Lung (tissue), 12 donors: ENCODE measurements around the gene GNA12. TPM values are rescaled to one million over a fixed set of nuclear protein-coding genes. Genes with fewer than 3 reads are reported as not detected.

ENCODE experiments used
- ATAC-seq: fragments of 200-7000 bp; cut with Tn5 transposase; one replicate; pipeline ENCODE4 v1.9.1; 2020; ENCODE audit warnings: moderate number of reproducible peaks; ENCODE audit not compliant: insufficient read depth, low FRiP score
- DNase-seq, 3 donors: peaks; one replicate each; pipeline ENCODE4 v3.0.0-alpha.2; 2013 to 2017
- H3K27ac ChIP-seq, 2 donors: one replicate each; pipeline ENCODE4 v1.5.1; 2013; ENCODE audit warnings: mild to moderate bottlenecking in 2 of 2, moderate library complexity in 2 of 2, control low read depth in 1 of 2, inconsistent platforms in 1 of 2, low read depth in 1 of 2, low read length in 1 of 2
- H3K27me3 ChIP-seq, 3 donors: one replicate each; pipeline ENCODE4 v1.5.1; 2013; ENCODE audit warnings: low read length in 2 of 3; ENCODE audit not compliant: control insufficient read depth in 3 of 3, insufficient read depth in 3 of 3
- H3K36me3 ChIP-seq, 4 donors: one replicate each; pipeline ENCODE4 v1.5.1; 2013; ENCODE audit warnings: low read length in 4 of 4, mild to moderate bottlenecking in 1 of 4, moderate library complexity in 1 of 4; ENCODE audit not compliant: control insufficient read depth in 4 of 4, insufficient read depth in 4 of 4
- H3K4me1 ChIP-seq, 5 donors: one replicate each; pipeline ENCODE4 v1.5.1; 2013; ENCODE audit warnings: low read length in 5 of 5, mild to moderate bottlenecking in 2 of 5, moderate library complexity in 1 of 5; ENCODE audit not compliant: control insufficient read depth in 5 of 5, insufficient read depth in 5 of 5
- H3K4me3 ChIP-seq: one replicate; pipeline ENCODE4 v1.5.1; 2013; ENCODE audit warnings: mild to moderate bottlenecking, control low read depth, moderate library complexity
- H3K9ac ChIP-seq, 2 donors: one replicate each; pipeline ENCODE4 v1.5.1; 2013; ENCODE audit warnings: low read length in 2 of 2, control low read depth in 1 of 2; ENCODE audit not compliant: insufficient read depth in 1 of 2
- H3K9me3 ChIP-seq, 4 donors: one replicate each; pipeline ENCODE4 v1.5.1; 2013; ENCODE audit warnings: low read length in 3 of 4, mild to moderate bottlenecking in 1 of 4, moderate library complexity in 1 of 4; ENCODE audit not compliant: control insufficient read depth in 4 of 4, insufficient read depth in 3 of 4
- CTCF ChIP-seq: IDR thresholded peaks from 2 replicates; pipeline ENCODE4 v1.5.1; 2012; ENCODE audit warnings: mild to moderate bottlenecking; ENCODE audit errors: control extremely low read depth, extremely low read depth
- WGBS, 2 donors: extraction: QIAGEN DNeasy Blood & Tissue Kit; methylation state at CpG; one replicate each; pipeline ENCODE4 v1.1.7; 2013; 5-methylcytosine and 5-hydroxymethylcytosine counted together
- polyA plus RNA-seq, 2 donors: library from polyadenylated mRNA; stranded (reverse); fragments of 200-250 nt; gene quantifications; one replicate each; pipeline ENCODE4 v1.2.1, GENCODE V29; 2013
- total RNA-seq, 2 donors: library from RNA; depleted of rRNA in 1 of 2; stranded (reverse); fragments of >200 nt in 1 of 2; gene quantifications; one replicate each; pipeline ENCODE4 v1.2.1, GENCODE V29; 2014 to 2021
- donor health status: control.
- donor health status: control.
- donor health status: Bipolar disorder and iron deficiency.
- donor health status: healthy.
- donor health status: DM: yes; HTN: yes; CAD: no.

The GNA12 gene
- total and polyA plus RNA-seq, 4 donors, result 11.0 to 51.9 (median 33.5) TPM

- H3K4me3 ChIP-seq, result no peak overlapping the region
- H3K36me3 ChIP-seq, result peaks cover 0 to 5% (median under 1%) of the 10 kb centered on the region in 4 donors
- H3K9me3 ChIP-seq, result no peaks in the 10 kb centered on the region
- WGBS, 2 donors, result 68 to 84% methylated on average over 17 of the region's 17 CpGs
- no peak for ATAC-seq
- peaks cover 0 to 25% (median 8%) of the 10 kb centered on the region in 5 donors for H3K4me1 ChIP-seq
- no peaks in the 10 kb centered on the region for H3K27me3 ChIP-seq
- no peak overlapping the region for H3K9ac ChIP-seq
- no peak for TF ChIP-seq CTCF
- no peak for DNase-seq
- no peak overlapping the region for H3K27ac ChIP-seq
Measured at GRCh38 chr7:2736411-2736914, 107.6 kb downstream of the GNA12 start.

- H3K27ac ChIP-seq, result no peak overlapping the region
- 76 to 84% methylated on average over 13 of the region's 13 CpGs for WGBS, 2 donors
- H3K4me3 ChIP-seq, result no peak overlapping the region
- H3K9me3 ChIP-seq, result peaks cover 0 to 3% (median 0%) of the 10 kb centered on the region in 4 donors
- ATAC-seq (no peak), DNase-seq (no peak)
- no peak overlapping the region for H3K9ac ChIP-seq
- no peaks in the 10 kb centered on the region for H3K27me3 ChIP-seq
- peaks cover 0 to 25% (median 8%) of the 10 kb centered on the region in 5 donors for H3K4me1 ChIP-seq
- no peak for TF ChIP-seq CTCF
- H3K36me3 ChIP-seq, result peaks cover 5 to 10% (median 7%) of the 10 kb centered on the region in 4 donors
Measured at GRCh38 chr7:2735744-2736143, 108.4 kb downstream of the GNA12 start.

GRCh38 chr7:2734751-2735571, 109.1 kb downstream of the GNA12 start:
- peaks cover 0 to 3% (median 0%) of the 10 kb centered on the region in 4 donors for H3K9me3 ChIP-seq
- no peak for TF ChIP-seq CTCF
- H3K4me1 ChIP-seq, result peaks cover 5 to 32% (median 10%) of the 10 kb centered on the region in 5 donors
- peak overlapping the region; percentile 5 to 38 for H3K27ac ChIP-seq
- no peak overlapping the region for H3K4me3 ChIP-seq
- DNase-seq, result peak; percentile 48 to 73 (median 53)
- ATAC-seq, result peak; percentile 10
- peaks cover 8 to 13% (median 11%) of the 10 kb centered on the region in 4 donors for H3K36me3 ChIP-seq
- no peaks in the 10 kb centered on the region for H3K27me3 ChIP-seq
- WGBS, 2 donors, result 14 to 35% methylated on average over 31 to 33 of the region's 33 CpGs
- peak overlapping the region in 1 of 2 donors; percentile 19 for H3K9ac ChIP-seq
